Measurements from ENCODE around the gene PARP1.

DNA sequence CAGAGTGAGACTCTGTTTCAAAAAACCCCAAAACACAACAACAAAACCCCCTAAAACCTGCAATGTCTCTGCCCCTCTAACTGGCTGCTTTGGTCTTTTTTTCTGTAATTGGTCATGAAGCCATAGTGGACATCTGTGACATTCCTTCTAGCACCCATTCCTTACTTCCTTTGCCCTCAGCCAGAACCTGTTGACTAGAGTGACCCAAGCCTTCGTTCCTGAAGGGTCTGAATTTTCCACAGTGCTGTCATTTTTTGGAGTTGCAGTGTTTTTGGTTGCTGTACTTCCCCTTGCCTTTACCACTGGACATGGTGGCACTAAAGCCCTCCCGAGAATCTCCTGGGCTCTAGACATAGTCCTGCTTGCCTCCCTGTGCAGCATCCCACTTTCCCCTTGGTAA is 50.5 kb downstream of the PARP1 start:
- TF ChIP-seq POLR2A (IDR thresholded peaks at IDR 0.05), result no peak
- TF ChIP-seq, protein P1, sequence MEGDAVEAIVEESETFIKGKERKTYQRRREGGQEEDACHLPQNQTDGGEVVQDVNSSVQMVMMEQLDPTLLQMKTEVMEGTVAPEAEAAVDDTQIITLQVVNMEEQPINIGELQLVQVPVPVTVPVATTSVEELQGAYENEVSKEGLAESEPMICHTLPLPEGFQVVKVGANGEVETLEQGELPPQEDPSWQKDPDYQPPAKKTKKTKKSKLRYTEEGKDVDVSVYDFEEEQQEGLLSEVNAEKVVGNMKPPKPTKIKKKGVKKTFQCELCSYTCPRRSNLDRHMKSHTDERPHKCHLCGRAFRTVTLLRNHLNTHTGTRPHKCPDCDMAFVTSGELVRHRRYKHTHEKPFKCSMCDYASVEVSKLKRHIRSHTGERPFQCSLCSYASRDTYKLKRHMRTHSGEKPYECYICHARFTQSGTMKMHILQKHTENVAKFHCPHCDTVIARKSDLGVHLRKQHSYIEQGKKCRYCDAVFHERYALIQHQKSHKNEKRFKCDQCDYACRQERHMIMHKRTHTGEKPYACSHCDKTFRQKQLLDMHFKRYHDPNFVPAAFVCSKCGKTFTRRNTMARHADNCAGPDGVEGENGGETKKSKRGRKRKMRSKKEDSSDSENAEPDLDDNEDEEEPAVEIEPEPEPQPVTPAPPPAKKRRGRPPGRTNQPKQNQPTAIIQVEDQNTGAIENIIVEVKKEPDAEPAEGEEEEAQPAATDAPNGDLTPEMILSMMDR (IDR thresholded peaks at IDR 0.05), result no peak
